ENCODE data around the gene TRIM7.

DNA sequence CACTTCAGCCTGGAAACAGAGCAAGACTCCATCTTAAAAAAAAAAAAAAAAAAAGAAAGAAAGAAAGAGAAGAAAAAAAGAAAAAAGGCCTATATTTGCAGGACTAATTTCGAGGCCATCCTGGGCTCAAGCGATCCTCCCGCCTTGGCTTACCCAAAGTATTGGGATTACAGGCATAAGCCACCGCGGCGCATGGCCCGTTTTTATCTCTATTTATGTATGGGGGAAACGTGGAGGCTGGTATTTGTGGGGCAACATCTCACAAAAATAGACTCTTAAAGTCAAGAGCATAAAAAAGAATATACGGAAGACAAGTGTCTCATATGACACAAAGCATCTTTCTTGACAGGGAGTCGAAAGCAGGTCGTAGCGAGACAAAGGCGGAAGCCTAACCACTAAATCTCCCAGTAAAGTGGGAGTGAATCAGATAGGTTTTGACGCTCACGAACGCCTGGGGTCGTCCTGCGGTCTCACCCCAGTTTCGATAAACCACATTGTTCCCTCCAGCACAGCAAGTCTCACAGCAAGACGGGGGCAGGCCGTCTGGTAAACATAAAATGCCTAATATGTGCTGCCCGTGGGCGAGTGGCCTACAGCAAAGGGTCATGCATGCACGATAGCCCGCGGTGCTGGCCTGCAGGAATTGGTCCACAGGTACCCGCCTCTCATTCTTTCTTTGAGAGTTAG is 16.3 kb upstream of the TRIM7 start:
- TF ChIP-seq CTCF (IDR thresholded peaks at IDR 0.05) (no peak), ZFX (IDR thresholded peaks at IDR 0.05; ENCODE audit: borderline replicate concordance) (no peak)
